ENCODE measurements around the gene SOCS7.

SOCS7 gene

DNA sequence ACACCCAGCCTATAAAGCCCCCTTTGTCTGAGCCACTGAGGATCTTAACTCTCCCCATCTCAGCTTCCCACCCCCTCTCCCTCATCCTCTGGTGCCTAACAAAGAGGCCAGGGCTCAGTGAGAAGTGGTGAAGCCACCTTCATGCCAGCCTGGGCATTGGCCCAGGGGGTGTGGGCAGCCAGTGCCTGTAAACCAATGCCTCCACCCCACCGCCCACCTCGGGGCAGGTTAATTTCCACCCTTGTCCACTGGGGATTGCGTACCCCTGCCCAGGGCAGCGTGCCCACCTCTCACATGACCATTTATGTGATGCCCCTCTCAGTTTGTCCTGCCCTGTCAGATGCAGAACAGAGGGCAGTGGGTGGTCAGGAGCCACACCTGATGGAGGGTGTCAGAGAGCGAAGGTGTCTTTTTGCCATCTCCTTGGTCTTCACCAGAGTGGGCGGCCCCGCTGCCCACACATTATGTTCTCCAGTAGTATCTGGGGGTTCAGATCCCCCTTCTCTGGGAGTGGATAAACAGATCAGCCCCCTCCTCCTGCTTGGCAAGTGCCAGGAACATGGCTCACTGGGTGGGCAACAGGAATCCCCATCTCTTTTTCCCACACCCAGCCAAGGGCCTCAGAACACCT lies 66.5 kb downstream of the SOCS7 start:
- Mint-ChIP-seq H3K36me3 (ENCODE audit: low read depth) (no peaks in the 10 kb centered on the region), H3K4me3 (no peak overlapping the region), H3K27ac (no peak overlapping the region), H3K27me3 (ENCODE audit: low read depth) (peaks cover 54% of the 10 kb centered on the region), H3K9me3 (no peaks in the 10 kb centered on the region), H3K4me1 (ENCODE audit: low read depth) (peaks cover 4% of the 10 kb centered on the region)

- H3K36me3 Mint-ChIP-seq (ENCODE audit: low read depth), result no peaks in the 10 kb centered on the region
- H3K4me3 Mint-ChIP-seq, result peak overlapping the region; percentile 50
- H3K27me3 Mint-ChIP-seq (ENCODE audit: low read depth), result peaks cover 61% of the 10 kb centered on the region
- H3K9me3 Mint-ChIP-seq, result no peaks in the 10 kb centered on the region
- H3K27ac Mint-ChIP-seq, result no peak overlapping the region
- peaks cover 4% of the 10 kb centered on the region for H3K4me1 Mint-ChIP-seq (ENCODE audit: low read depth)
These were observed 67.3 kb downstream of the SOCS7 start for GRCh38 chr17:38418693-38419507.

- Mint-ChIP-seq H3K36me3 (ENCODE audit: low read depth) (no peaks in the 10 kb centered on the region), H3K27ac (no peak overlapping the region), H3K27me3 (ENCODE audit: low read depth) (peaks cover 67% of the 10 kb centered on the region), H3K4me3 (no peak overlapping the region), H3K4me1 (ENCODE audit: low read depth) (peaks cover 4% of the 10 kb centered on the region), H3K9me3 (no peaks in the 10 kb centered on the region)
These were observed 67.9 kb downstream of the SOCS7 start for GRCh38 chr17:38419508-38419981.

GRCh38 chr17:38420518-38420917 lies 68.9 kb downstream of the SOCS7 start:
- Mint-ChIP-seq H3K4me3 (no peak overlapping the region), H3K36me3 (ENCODE audit: low read depth) (no peaks in the 10 kb centered on the region), H3K9me3 (no peaks in the 10 kb centered on the region), H3K27ac (no peak overlapping the region), H3K4me1 (ENCODE audit: low read depth) (peaks cover 2% of the 10 kb centered on the region), H3K27me3 (ENCODE audit: low read depth) (peaks cover 77% of the 10 kb centered on the region)

DNA sequence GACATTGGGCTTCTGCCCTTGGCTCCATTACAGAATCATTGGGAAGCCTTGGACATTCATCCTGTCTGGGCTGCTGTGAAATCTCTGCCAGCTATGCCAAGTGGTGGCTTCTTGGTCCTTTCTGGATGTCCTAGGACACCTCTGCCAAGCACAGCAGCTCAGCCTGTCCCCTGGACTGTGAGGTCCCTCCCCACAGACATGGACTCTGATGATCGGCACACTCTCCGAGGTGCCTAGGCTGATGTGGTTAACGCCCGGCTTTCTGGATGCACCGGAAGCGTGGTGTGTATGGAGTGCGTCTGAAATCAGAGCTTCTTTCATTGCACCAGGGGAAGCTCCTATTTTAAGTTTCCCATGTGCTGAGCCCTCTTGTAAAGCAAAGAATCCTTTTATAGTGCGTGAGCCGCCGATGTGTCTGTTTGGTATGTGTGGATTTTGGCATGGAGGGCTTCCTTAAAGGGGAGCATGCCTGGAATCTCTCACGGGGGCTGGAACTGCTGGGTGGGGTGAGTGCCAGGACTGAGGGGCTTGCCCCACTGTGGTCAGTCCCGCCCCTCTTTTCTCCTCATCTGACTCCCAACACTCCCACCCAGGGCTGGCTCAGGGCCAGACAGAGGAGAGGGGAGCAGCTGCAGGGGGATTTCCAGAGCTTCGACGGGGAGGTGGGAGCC lies 69.7 kb downstream of the SOCS7 start:
- Mint-ChIP-seq H3K27me3 (ENCODE audit: low read depth) (peaks cover 78% of the 10 kb centered on the region), H3K36me3 (ENCODE audit: low read depth) (no peaks in the 10 kb centered on the region), H3K27ac (no peak overlapping the region), H3K9me3 (no peaks in the 10 kb centered on the region), H3K4me1 (ENCODE audit: low read depth) (peaks cover 2% of the 10 kb centered on the region), H3K4me3 (no peak overlapping the region)

GRCh38 chr17:38421871-38422827 lies 70.5 kb downstream of the SOCS7 start:
- peaks cover 73% of the 10 kb centered on the region for H3K27me3 Mint-ChIP-seq (ENCODE audit: low read depth)
- no peak overlapping the region for H3K27ac Mint-ChIP-seq
- H3K4me1 Mint-ChIP-seq (ENCODE audit: low read depth), result peaks cover 2% of the 10 kb centered on the region
- no peak overlapping the region for H3K4me3 Mint-ChIP-seq
- H3K36me3 Mint-ChIP-seq (ENCODE audit: low read depth), result no peaks in the 10 kb centered on the region
- H3K9me3 Mint-ChIP-seq, result no peaks in the 10 kb centered on the region

DNA sequence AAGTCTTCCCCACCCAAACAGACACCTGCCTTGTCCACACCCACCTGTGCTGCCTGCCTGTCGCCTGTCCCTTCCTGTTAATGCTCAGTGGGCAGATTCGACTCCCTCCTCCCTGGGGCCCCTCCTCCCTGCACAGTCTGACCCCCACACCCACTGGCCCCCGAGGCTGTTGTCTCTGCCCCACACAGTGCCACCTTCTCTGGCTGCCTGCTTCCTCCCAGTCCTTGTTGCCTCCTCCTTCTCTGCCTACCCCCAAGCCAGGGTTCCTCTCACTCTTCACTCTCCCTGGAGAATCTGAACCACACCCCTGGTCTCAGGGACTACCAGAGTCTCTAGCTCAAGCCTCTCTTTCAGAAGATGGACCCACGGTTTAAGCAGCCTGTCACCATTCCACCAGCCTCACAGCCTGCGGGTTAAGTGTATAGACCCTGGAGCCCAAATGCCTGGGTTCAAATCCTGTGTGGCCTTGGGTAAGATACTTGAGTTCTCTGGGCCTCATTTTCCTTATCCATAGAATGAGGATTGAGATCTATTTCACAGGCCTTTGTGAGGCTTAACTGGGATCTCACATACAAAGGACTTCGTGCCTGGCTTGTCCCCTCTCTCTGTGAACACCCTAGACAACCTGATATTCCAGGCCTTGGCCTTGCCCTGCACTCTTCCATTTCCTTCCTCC lies 72.8 kb downstream of the SOCS7 start:
- Mint-ChIP-seq H3K27me3 (ENCODE audit: low read depth) (peaks cover 66% of the 10 kb centered on the region), H3K9me3 (no peaks in the 10 kb centered on the region)

GRCh38 chr17:38425031-38425430 lies 73.4 kb downstream of the SOCS7 start:
- peaks cover 8% of the 10 kb centered on the region for H3K4me1 Mint-ChIP-seq (ENCODE audit: low read depth)
- H3K27ac Mint-ChIP-seq, result no peak overlapping the region
- H3K4me3 Mint-ChIP-seq, result no peak overlapping the region
- no peaks in the 10 kb centered on the region for H3K36me3 Mint-ChIP-seq (ENCODE audit: low read depth)
- peaks cover 66% of the 10 kb centered on the region for H3K27me3 Mint-ChIP-seq (ENCODE audit: low read depth)
- H3K9me3 Mint-ChIP-seq, result no peaks in the 10 kb centered on the region

More for the DNA sequence above, 72.8 kb downstream of the SOCS7 start:
- Mint-ChIP-seq H3K36me3 (ENCODE audit: low read depth) (no peaks in the 10 kb centered on the region), H3K4me1 (ENCODE audit: low read depth) (peaks cover 5% of the 10 kb centered on the region), H3K4me3 (no peak overlapping the region), H3K27ac (no peak overlapping the region)

DNA sequence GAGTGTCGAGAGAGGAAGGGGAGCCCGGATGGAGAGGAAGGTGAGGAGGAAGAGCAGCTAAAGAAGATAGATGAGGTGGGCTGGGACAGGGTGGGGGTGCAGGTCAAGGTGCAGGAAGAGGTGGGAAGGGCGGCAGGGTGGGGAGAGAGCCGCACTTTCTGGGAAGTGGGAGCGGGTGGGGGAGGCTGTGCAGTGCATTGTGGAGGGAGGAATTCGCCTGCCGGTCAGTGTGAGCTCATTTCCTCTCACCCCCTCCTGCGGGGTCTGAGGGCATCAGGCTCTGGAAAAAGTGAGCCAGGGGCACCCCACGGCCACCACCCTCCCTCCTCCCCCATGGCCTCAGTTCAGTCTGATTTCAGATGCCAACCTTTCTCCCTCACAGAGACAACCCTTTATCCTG lies 74.1 kb downstream of the SOCS7 start:
- Mint-ChIP-seq H3K27ac (no peak overlapping the region), H3K4me3 (no peak overlapping the region)

DNA sequence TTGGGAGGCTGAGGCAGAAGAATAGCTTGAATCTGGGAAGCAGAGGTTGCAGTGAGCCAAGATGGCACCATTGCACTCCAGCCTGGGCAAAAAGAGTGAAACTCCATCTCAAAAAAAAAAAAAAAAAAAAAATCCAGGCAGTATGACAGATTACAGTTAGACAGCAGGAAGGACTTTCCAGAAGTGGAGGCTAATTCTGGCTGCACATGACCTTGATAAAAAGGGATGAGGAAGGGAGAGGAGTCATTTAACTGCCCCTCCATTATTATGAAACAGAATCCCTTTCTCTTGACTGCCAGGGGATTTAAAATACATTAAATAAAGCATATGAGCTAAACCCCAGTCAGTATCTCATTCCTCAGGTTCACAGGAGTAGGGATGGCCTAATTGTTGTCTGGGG lies 74.8 kb downstream of the SOCS7 start:
- Mint-ChIP-seq H3K4me1 (ENCODE audit: low read depth) (peaks cover 8% of the 10 kb centered on the region), H3K27me3 (ENCODE audit: low read depth) (peaks cover 62% of the 10 kb centered on the region), H3K27ac (no peak overlapping the region), H3K36me3 (ENCODE audit: low read depth) (no peaks in the 10 kb centered on the region), H3K4me3 (no peak overlapping the region), H3K9me3 (no peaks in the 10 kb centered on the region)

More for the DNA sequence above, 74.1 kb downstream of the SOCS7 start:
- Mint-ChIP-seq H3K9me3 (no peaks in the 10 kb centered on the region), H3K36me3 (ENCODE audit: low read depth) (no peaks in the 10 kb centered on the region), H3K27me3 (ENCODE audit: low read depth) (peaks cover 63% of the 10 kb centered on the region), H3K4me1 (ENCODE audit: low read depth) (peaks cover 8% of the 10 kb centered on the region)

- H3K4me3 Mint-ChIP-seq, result peak overlapping the region; percentile 70
- H3K36me3 Mint-ChIP-seq (ENCODE audit: low read depth), result no peaks in the 10 kb centered on the region
- peaks cover 8% of the 10 kb centered on the region for H3K4me1 Mint-ChIP-seq (ENCODE audit: low read depth)
- H3K27me3 Mint-ChIP-seq (ENCODE audit: low read depth), result peaks cover 54% of the 10 kb centered on the region
- no peaks in the 10 kb centered on the region for H3K9me3 Mint-ChIP-seq
- H3K27ac Mint-ChIP-seq, result no peak overlapping the region
These were observed 75.7 kb downstream of the SOCS7 start for GRCh38 chr17:38427160-38427949.

DNA sequence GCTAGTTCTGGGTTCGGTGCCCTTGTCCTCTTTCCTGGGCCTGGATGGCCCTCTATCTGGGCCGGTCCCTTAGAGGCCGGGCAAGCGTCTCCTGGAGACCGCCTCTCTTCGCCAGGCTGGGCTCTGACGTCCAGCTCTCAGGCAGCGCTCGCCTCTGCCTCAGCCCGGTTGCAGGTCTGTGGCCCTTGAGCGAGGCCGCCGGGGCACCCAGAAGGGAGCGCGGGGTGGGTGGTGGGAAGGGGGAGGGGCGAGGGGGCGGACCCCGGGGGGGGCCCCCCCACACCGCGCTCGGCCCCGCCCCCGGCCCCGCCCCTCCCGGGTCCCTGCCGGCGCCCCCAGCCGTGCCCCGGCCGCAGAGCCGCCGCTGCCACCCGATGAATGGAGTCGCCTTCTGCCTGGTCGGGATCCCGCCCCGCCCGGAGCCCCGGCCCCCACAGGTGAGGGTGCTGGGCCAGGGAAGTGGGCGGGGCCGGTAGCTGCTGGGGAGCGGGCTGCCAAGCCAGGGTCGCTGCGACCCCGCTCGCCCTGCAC lies 76.5 kb downstream of the SOCS7 start, which contains the start of gene ARHGAP23:
TSS of gene ARHGAP23 (plus strand) at position 353 of the 531 bp plus-strand sequence. CDS start at position 375, 22 bp downstream.
- Mint-ChIP-seq H3K27ac (no peak within 1 kb of the TSS), H3K9me3 (no peaks in the 10 kb centered on the region), H3K4me1 (ENCODE audit: low read depth) (peaks cover 8% of the 10 kb centered on the region), H3K36me3 (ENCODE audit: low read depth) (no peaks in the 10 kb centered on the region), H3K4me3 (peak within 1 kb of the TSS; percentile 70), H3K27me3 (ENCODE audit: low read depth) (peaks cover 50% of the 10 kb centered on the region)
